IMR-90 (cell line): ENCODE measurements around the gene ALCAM. TPM values are rescaled to one million over a fixed set of nuclear protein-coding genes. Genes with fewer than 3 reads are reported as not detected.
"Not testable (repeated sequence)": the region's sequence is repeated elsewhere in the genome, so short reads cannot be mapped to it uniquely, and the experiment has no call there.

Source experiments
- ATAC-seq: fragments of 200-7000 bp; cut with Tn5 transposase; 2 replicates; pipeline ENCODE4 v1.9.1; 2020; ENCODE audit warnings: low read depth, mild to moderate bottlenecking, moderate library complexity
- BruUV-seq: library from RNA; stranded (reverse); fragments of 400-500 nt; replicated peaks from 2 replicates; lab custom pipeline; 2021; lab: Mats Ljungman, UMichigan
- CTCF ChIA-PET: fragments of 300-600 bp; formaldehyde crosslinking; extraction: SDS; loops from one replicate; lab custom pipeline; 2021; ENCODE audit warnings: antibody characterized with exemption; lab: Yijun Ruan, JAX
- POLR2A ChIA-PET: fragments of 300-600 bp; sonication (Branson Sonifier 250); formaldehyde crosslinking; loops from one replicate; lab custom pipeline; 2022; ENCODE audit warnings: antibody characterized with exemption; ENCODE audit not compliant: unreplicated experiment; lab: Charles Lee
- DNase-seq: peaks from one replicate; pipeline ENCODE4 v3.0.0; 2013
- H2AFZ ChIP-seq: replicated peaks from 2 replicates; pipeline ENCODE3; 2013; ENCODE audit warnings: low read length, mild to moderate bottlenecking; ENCODE audit not compliant: poor library complexity
- H2AK5ac ChIP-seq: 2 replicates; pipeline ENCODE4 v1.6.1; 2013; ENCODE audit warnings: low read depth, low read length, inconsistent platforms
- H2AK9ac ChIP-seq: replicated peaks from 2 replicates; pipeline ENCODE3; 2013; ENCODE audit warnings: mild to moderate bottlenecking, low read depth, low read length, moderate library complexity; ENCODE audit not compliant: poor library complexity
- H2BK120ac ChIP-seq: 2 replicates; pipeline ENCODE4 v1.6.1; 2013; ENCODE audit warnings: low read depth, low read length, inconsistent platforms
- H2BK15ac ChIP-seq: 3 replicates; pipeline ENCODE4 v1.6.1; 2013; ENCODE audit warnings: low read depth, low read length, inconsistent platforms
- H2BK20ac ChIP-seq: 2 replicates; pipeline ENCODE4 v1.6.1; 2013; ENCODE audit warnings: low read depth, mild to moderate bottlenecking, inconsistent platforms, low read length, moderate library complexity
- H2BK5ac ChIP-seq: 2 replicates; pipeline ENCODE4 v1.6.1; 2013; ENCODE audit warnings: mild to moderate bottlenecking, low read depth, low read length, inconsistent platforms; ENCODE audit not compliant: poor library complexity, severe bottlenecking
- H3K14ac ChIP-seq: replicated peaks from 2 replicates; pipeline ENCODE4 v1.6.1; 2013; ENCODE audit warnings: low read depth, low read length, inconsistent platforms
- H3K18ac ChIP-seq: 2 replicates; pipeline ENCODE4 v1.6.1; 2013; ENCODE audit warnings: low read depth, low read length, control low read depth
- H3K23ac ChIP-seq: 2 replicates; pipeline ENCODE4 v1.6.1; 2013; ENCODE audit warnings: low read depth, low read length, inconsistent platforms
- H3K27ac ChIP-seq: 2 replicates; pipeline ENCODE4 v1.5.1; 2013; ENCODE audit warnings: mild to moderate bottlenecking, control low read depth, low read length; ENCODE audit not compliant: insufficient read depth
- H3K27me3 ChIP-seq: 2 replicates; pipeline ENCODE4 v1.6.1; 2013; ENCODE audit warnings: low read length; ENCODE audit not compliant: control insufficient read depth, insufficient read depth
- H3K36me3 ChIP-seq: 2 replicates; pipeline ENCODE4 v1.6.1; 2013; ENCODE audit warnings: low read length, mixed read lengths; ENCODE audit not compliant: control insufficient read depth, insufficient read depth
- H3K4ac ChIP-seq: 2 replicates; pipeline ENCODE4 v1.6.1; 2013; ENCODE audit warnings: low read depth, low read length, inconsistent platforms
- H3K4me1 ChIP-seq: 2 replicates; pipeline ENCODE4 v1.6.1; 2013; ENCODE audit warnings: low read length, mixed read lengths; ENCODE audit not compliant: control insufficient read depth, insufficient read depth
- H3K4me2 ChIP-seq: 2 replicates; pipeline ENCODE4 v1.6.1; 2013; ENCODE audit warnings: low read depth, mild to moderate bottlenecking, control low read depth, low read length, moderate library complexity
- H3K4me3 ChIP-seq: 2 replicates; pipeline ENCODE4 v1.5.1; 2013; ENCODE audit warnings: low read depth, mild to moderate bottlenecking, control low read depth, low read length, moderate library complexity; ENCODE audit not compliant: insufficient read depth
- H3K56ac ChIP-seq: 2 replicates; pipeline ENCODE4 v1.6.1; 2013; ENCODE audit warnings: low read length, inconsistent platforms; ENCODE audit not compliant: insufficient read depth; ENCODE audit errors: extremely low read depth
- H3K79me1 ChIP-seq, 2 experiments: 2 replicates each; pipeline ENCODE4 v1.6.1; 2013; ENCODE audit warnings: low read length in 2 of 2, inconsistent platforms in 1 of 2, low read depth in 1 of 2
- H3K9ac ChIP-seq: 2 replicates; pipeline ENCODE4 v1.6.1; 2013; ENCODE audit warnings: low read depth, low read length, control low read depth
- H3K9me1 ChIP-seq: 2 replicates; pipeline ENCODE4 v1.6.1; 2013; ENCODE audit warnings: low read length, inconsistent platforms; ENCODE audit not compliant: insufficient read depth
- H3K9me3 ChIP-seq: 2 replicates; pipeline ENCODE4 v1.6.1; 2013; ENCODE audit warnings: low read length; ENCODE audit not compliant: control insufficient read depth, insufficient read depth
- H4K20me1 ChIP-seq: 2 replicates; pipeline ENCODE4 v1.6.1; 2013; ENCODE audit warnings: low read length, inconsistent platforms; ENCODE audit not compliant: insufficient read depth
- H4K5ac ChIP-seq: 2 replicates; pipeline ENCODE4 v1.6.1; 2013; ENCODE audit warnings: mild to moderate bottlenecking, low read depth, low read length, control low read depth
- H4K8ac ChIP-seq, 2 experiments: 2 replicates each; pipeline ENCODE4 v1.6.1; 2013; ENCODE audit warnings: low read depth in 2 of 2, low read length in 2 of 2, control low read depth in 1 of 2, inconsistent platforms in 1 of 2
- H4K91ac ChIP-seq: 2 replicates; pipeline ENCODE4 v1.6.1; 2013; ENCODE audit warnings: low read depth, low read length, inconsistent platforms; ENCODE audit not compliant: insufficient read depth
- WGBS, 2 experiments: methylation state at CpG; one replicate each; pipeline versions ENCODE4 v1.1.5 to v1.1.7; 2013; ENCODE audit warnings: missing lambda C conversion rate in 2 of 2; ENCODE audit not compliant: insufficient read length in 1 of 2; ENCODE audit errors: extremely low coverage in 2 of 2; 5-methylcytosine and 5-hydroxymethylcytosine counted together
- dilution Hi-C: fragments of 300-500 bp; cut with HindIII; formaldehyde crosslinking; loops from one replicate; pipeline ENCODE4 v1.14.3; 2018; ENCODE audit warnings: low sequenced_read_pairs; ENCODE audit not compliant: unreplicated experiment
- in situ Hi-C: fragments of 300-500 bp; cut with MboI; formaldehyde crosslinking; loops from 3 replicates; pipeline ENCODE4 v1.14.3; 2019; ENCODE audit warnings: low sequenced_read_pairs, inconsistent platforms, mixed read lengths
- intact Hi-C: fragments of 100-400 bp; cut with micrococcal nuclease; formaldehyde crosslinking; loops from 2 replicates; pipeline ENCODE4 v1.10.0; 2022
- polyA plus RNA-seq, 3 experiments: library from polyadenylated mRNA; depleted of rRNA; stranded (reverse); fragments of >200 nt; gene quantifications; 2 replicates each; pipeline ENCODE4 v1.2.3, GENCODE V29; 2012; ENCODE audit warnings: low replicate concordance in 1 of 3
- total RNA-seq: library from RNA; depleted of rRNA; stranded (reverse); fragments of >200 nt; gene quantifications from 2 replicates; pipeline ENCODE4 v1.2.3, GENCODE V29; 2012

ALCAM gene
- total and polyA plus RNA-seq, 2 of the 4 experiments (the other 2 are of a cell fraction): 117 to 423 TPM

DNA sequence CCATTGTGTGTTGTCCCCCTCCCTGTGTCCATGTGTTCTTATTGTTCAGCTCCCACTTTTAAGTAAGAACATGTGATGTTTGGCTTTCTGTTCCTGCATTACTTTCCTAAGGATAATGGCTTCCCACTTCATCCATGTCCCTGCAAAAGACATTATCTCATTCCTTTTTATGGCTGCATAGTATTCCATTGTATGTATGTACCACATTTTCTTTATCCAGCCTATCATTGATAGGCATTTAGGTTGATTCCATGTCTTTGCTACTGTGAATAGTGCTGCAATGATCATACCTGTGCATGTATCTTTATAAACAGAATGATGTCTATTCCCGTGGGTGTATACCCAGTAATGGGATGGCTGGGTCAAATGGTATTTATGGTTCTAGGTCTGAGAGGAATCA, 23.1 kb downstream of the ALCAM start:
- no CpG with 5 or more reads among the region's 1 CpG for WGBS, 2 experiments
- intact Hi-C loops: loop anchor here (5.0 kb wide), 1 partner anchor 128 kb away; no protein-coding TSS in a partner anchor
- H2BK5ac ChIP-seq, H2BK120ac ChIP-seq, H3K27me3 ChIP-seq, H2AK9ac ChIP-seq, H3K9me3 ChIP-seq, H3K9ac ChIP-seq, H3K36me3 ChIP-seq, H4K5ac ChIP-seq, H2AFZ ChIP-seq, CTCF ChIA-PET, BruUV-seq, H4K91ac ChIP-seq, ATAC-seq, H2BK20ac ChIP-seq, H3K9me1 ChIP-seq, H2BK15ac ChIP-seq, H3K4me2 ChIP-seq, dilution Hi-C loops, POLR2A ChIA-PET, H3K4me3 ChIP-seq, H3K27ac ChIP-seq, H3K14ac ChIP-seq, H3K56ac ChIP-seq, H2AK5ac ChIP-seq, DNase-seq, H3K4me1 ChIP-seq, in situ Hi-C loops, H3K18ac ChIP-seq, H4K8ac ChIP-seq, H3K4ac ChIP-seq, H3K23ac ChIP-seq: not testable (repeated sequence)
- Histone ChIP-seq H3K79me1 (peaks cover 6 to 29% of the 10 kb centered on the region in 2 experiments; a peak in 3 of 4 replicates), H4K20me1 (peaks cover 11% of the 10 kb centered on the region; the same call in 1 of the 2 replicates)

GRCh38 chr3:105392598-105392997, 25.9 kb downstream of the ALCAM start:
- peaks cover 7 to 24% of the 10 kb centered on the region in 2 experiments; a peak in 3 of 4 replicates for H3K79me1 ChIP-seq
- H3K4me1 ChIP-seq, H2BK20ac ChIP-seq, DNase-seq, H2AFZ ChIP-seq, H4K5ac ChIP-seq, H4K8ac ChIP-seq, H2BK15ac ChIP-seq, H3K14ac ChIP-seq, H3K18ac ChIP-seq, ATAC-seq, H3K9me1 ChIP-seq, H3K27me3 ChIP-seq, H3K23ac ChIP-seq, H3K9ac ChIP-seq, H3K4ac ChIP-seq, H3K27ac ChIP-seq, in situ Hi-C loops, intact Hi-C loops, CTCF ChIA-PET, H3K9me3 ChIP-seq, H3K4me2 ChIP-seq, dilution Hi-C loops, POLR2A ChIA-PET, H2BK5ac ChIP-seq, H2AK9ac ChIP-seq, H3K56ac ChIP-seq, H4K20me1 ChIP-seq, H3K36me3 ChIP-seq, H4K91ac ChIP-seq, H2AK5ac ChIP-seq, BruUV-seq, H2BK120ac ChIP-seq, H3K4me3 ChIP-seq: not testable (repeated sequence)
